DND-41 (cell line): ENCODE data around the gene UPF3A.
A peak's percentile ranks its signal among the peaks of the same experiment; 100 is the strongest.

ENCODE experiments used
- ATAC-seq: fragments of 200-7000 bp; cut with Tn5 transposase; 3 replicates; pipeline ENCODE4 v1.9.1; 2021; ENCODE audit warnings: low read depth; ENCODE audit not compliant: insufficient read depth
- DNase-seq: peaks from one replicate; pipeline ENCODE4 v3.0.0-alpha.2; 2020
- H2AFZ ChIP-seq: 2 replicates; pipeline ENCODE4 v1.6.0; 2012; ENCODE audit warnings: low read depth, low read length
- H3K27ac ChIP-seq: 2 replicates; pipeline ENCODE4 v1.5.1; 2012; ENCODE audit warnings: low read length, inconsistent platforms
- H3K27me3 ChIP-seq: fragments of 200-600 bp; sonication (generic); 2 replicates; pipeline ENCODE4 v1.6.0; 2012; ENCODE audit warnings: low read length, mild to moderate bottlenecking, inconsistent platforms; ENCODE audit not compliant: insufficient read depth, poor library complexity
- H3K36me3 ChIP-seq: 2 replicates; pipeline ENCODE4 v1.5.1; 2012; ENCODE audit warnings: low read length, inconsistent platforms; ENCODE audit not compliant: insufficient read depth
- H3K4me1 ChIP-seq: 2 replicates; pipeline ENCODE4 v1.5.1; 2012; ENCODE audit warnings: mild to moderate bottlenecking, low read length; ENCODE audit not compliant: insufficient read depth
- H3K4me2 ChIP-seq: 2 replicates; pipeline ENCODE4 v1.6.0; 2012; ENCODE audit warnings: mild to moderate bottlenecking, moderate library complexity, low read length, inconsistent platforms; ENCODE audit not compliant: insufficient read depth
- H3K4me3 ChIP-seq, 2 experiments: fragments of 200-600 bp in 1 of 2; shearing (Covaris generic) in 1 of 2; 2 replicates each; pipeline ENCODE4 v1.5.1; 2012 to 2016; ENCODE audit warnings: inconsistent platforms in 2 of 2, low read length in 2 of 2, mild to moderate bottlenecking in 2 of 2, low read depth in 1 of 2, moderate library complexity in 1 of 2
- H3K79me2 ChIP-seq: 2 replicates; pipeline ENCODE4 v1.6.0; 2012; ENCODE audit warnings: low read length, inconsistent platforms; ENCODE audit not compliant: insufficient read depth
- H3K9ac ChIP-seq: 2 replicates; pipeline ENCODE4 v1.6.0; 2012; ENCODE audit warnings: low read depth, mild to moderate bottlenecking, inconsistent platforms, low read length, moderate library complexity
- H3K9me3 ChIP-seq: 2 replicates; pipeline ENCODE4 v1.5.1; 2012; ENCODE audit warnings: low read length, moderate library complexity, mild to moderate bottlenecking, inconsistent platforms; ENCODE audit not compliant: insufficient read depth, severe bottlenecking
- H4K20me1 ChIP-seq: 2 replicates; pipeline ENCODE4 v1.6.0; 2012; ENCODE audit warnings: low read length; ENCODE audit not compliant: insufficient read depth
- EZH2 ChIP-seq: IDR thresholded peaks from 3 replicates; pipeline ENCODE4 v1.6.1; 2012; ENCODE audit warnings: borderline replicate concordance, low read depth, mild to moderate bottlenecking, moderate library complexity, low read length, inconsistent platforms; ENCODE audit not compliant: severe bottlenecking
- TF ChIP-seq, protein P1 (sequence below): IDR thresholded peaks from 2 replicates; pipeline ENCODE4 v1.5.1; 2012; ENCODE audit warnings: borderline replicate concordance, low read length, moderate library complexity, mild to moderate bottlenecking; ENCODE audit not compliant: poor library complexity, severe bottlenecking; ENCODE audit errors: extremely low read depth

UPF3A gene

DNA sequence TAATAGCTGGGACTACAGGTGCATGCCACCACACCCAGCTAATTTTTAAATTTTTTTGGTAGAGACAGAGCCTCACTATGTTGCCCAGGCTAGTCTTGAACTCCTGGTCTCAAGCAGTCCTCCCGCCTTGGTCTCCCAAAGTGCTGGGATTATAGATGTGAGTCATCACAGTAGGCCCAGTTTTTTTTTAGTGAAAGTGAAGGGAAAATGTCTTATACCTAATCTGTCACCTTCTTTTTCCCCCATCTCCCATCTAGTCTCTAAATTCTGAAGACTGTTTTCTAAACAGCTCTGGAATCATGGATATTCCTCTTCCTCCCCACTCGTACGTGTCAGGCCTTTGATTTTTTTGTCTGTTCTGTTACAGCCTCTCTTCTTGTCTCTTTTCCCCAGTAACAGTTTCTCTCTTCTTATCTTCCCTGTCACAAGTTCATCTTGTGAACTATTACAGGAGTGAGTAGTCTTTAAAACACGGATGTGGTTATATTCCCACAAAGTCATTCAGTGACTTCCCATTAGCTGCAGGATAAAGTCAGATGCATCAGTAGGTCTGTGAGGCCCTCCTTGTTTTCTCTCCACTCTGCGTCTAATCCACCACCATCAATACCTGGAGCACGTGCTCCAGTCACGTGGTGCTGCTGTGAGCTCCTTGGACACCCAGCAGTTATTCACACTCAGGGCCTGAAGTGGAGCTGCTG lies 43.8 kb upstream of the UPF3A start:
- no peak for TF ChIP-seq EZH2
- H4K20me1 ChIP-seq, result peaks cover 8% of the 10 kb centered on the region; the same call in 1 of the 2 replicates
- 0 out of 2 replicates have a peak overlapping the region, but pooled peaks have one; percentile 1 for H3K27ac ChIP-seq
- H3K4me2 ChIP-seq, result 0 out of 2 replicates have a peak overlapping the region, but pooled peaks have one; percentile 27
- H2AFZ ChIP-seq, result no peak overlapping the region
- peaks cover 64% of the 10 kb centered on the region for H3K36me3 ChIP-seq
- peaks cover 35% of the 10 kb centered on the region for H3K79me2 ChIP-seq
- H3K27me3 ChIP-seq, result no peaks in the 10 kb centered on the region
- no peak overlapping the region for H3K4me3 ChIP-seq
- H3K9me3 ChIP-seq, result no peaks in the 10 kb centered on the region
- no peak overlapping the region for H3K9ac ChIP-seq
- H3K4me1 ChIP-seq, result peaks cover 24% of the 10 kb centered on the region
- no peak for DNase-seq
- ATAC-seq, result no peak

DNA sequence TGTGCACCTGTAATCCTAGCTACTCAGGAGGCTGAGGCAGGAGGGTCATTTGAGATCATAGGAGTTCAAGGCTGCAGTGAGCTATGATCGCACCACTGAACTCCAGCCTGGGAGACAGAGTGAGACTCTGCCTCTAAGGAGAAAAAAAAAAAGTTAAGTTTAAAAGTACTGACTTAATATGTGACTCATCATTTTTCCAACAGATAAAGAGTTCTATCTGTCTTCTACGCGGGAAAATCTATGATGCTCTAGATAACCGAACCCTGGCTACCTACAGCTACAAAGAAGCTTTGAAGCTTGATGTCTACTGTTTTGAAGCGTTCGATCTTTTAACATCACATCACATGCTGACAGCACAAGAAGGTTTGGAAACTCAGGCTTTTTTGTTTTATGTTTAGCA lies 39.5 kb upstream of the UPF3A start:
- no peak overlapping the region for H3K9ac ChIP-seq
- no peak overlapping the region for H3K27ac ChIP-seq

DNA sequence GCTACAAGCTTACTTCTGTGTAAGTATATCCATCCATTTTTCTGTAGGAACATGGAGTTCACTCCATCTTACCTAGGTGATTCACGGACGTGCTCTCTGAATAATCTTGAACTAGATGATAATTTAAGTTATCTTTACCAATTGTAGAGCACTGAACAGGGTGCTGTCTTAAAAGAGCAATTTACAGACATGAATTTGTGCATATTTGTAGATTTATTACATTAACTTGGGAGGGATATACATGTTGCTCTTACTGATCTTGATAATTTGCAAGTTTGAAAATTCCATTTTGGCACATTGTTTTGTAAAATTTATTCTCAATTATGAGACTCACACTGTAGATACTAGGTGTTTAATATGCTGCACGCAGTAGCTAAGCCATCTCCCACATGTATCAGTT lies 37.4 kb upstream of the UPF3A start:
- Histone ChIP-seq H3K27me3 (no peaks in the 10 kb centered on the region), H3K36me3 (peaks cover 97% of the 10 kb centered on the region), H3K79me2 (0 out of 2 replicates have a peak, but pooled peaks cover 4% of the 10 kb centered on the region), H3K27ac (no peak overlapping the region), H3K9ac (no peak overlapping the region), H2AFZ (no peak overlapping the region), H4K20me1 (0 out of 2 replicates have a peak, but pooled peaks cover 3% of the 10 kb centered on the region), H3K4me1 (no peaks in the 10 kb centered on the region), H3K9me3 (no peaks in the 10 kb centered on the region), H3K4me3 (no peak overlapping the region), H3K4me2 (no peak overlapping the region)
- DNase-seq (no peak), ATAC-seq (no peak)
- TF ChIP-seq, protein P1, sequence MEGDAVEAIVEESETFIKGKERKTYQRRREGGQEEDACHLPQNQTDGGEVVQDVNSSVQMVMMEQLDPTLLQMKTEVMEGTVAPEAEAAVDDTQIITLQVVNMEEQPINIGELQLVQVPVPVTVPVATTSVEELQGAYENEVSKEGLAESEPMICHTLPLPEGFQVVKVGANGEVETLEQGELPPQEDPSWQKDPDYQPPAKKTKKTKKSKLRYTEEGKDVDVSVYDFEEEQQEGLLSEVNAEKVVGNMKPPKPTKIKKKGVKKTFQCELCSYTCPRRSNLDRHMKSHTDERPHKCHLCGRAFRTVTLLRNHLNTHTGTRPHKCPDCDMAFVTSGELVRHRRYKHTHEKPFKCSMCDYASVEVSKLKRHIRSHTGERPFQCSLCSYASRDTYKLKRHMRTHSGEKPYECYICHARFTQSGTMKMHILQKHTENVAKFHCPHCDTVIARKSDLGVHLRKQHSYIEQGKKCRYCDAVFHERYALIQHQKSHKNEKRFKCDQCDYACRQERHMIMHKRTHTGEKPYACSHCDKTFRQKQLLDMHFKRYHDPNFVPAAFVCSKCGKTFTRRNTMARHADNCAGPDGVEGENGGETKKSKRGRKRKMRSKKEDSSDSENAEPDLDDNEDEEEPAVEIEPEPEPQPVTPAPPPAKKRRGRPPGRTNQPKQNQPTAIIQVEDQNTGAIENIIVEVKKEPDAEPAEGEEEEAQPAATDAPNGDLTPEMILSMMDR, result no peak
- TF ChIP-seq EZH2, result no peak

More for the DNA sequence above, 39.5 kb upstream of the UPF3A start:
- no peaks in the 10 kb centered on the region for H3K27me3 ChIP-seq
- DNase-seq (no peak), ATAC-seq (no peak)
- H3K79me2 ChIP-seq, result peaks cover 14% of the 10 kb centered on the region
- no peak overlapping the region for H3K4me2 ChIP-seq
- no peak for TF ChIP-seq EZH2
- TF ChIP-seq, protein P1, result no peak
- H3K36me3 ChIP-seq, result peaks cover 99% of the 10 kb centered on the region
- H3K4me3 ChIP-seq, result no peak overlapping the region
- H3K4me1 ChIP-seq, result peaks cover under 1% of the 10 kb centered on the region; the same call in 1 of the 2 replicates
- no peak overlapping the region for H2AFZ ChIP-seq
- H4K20me1 ChIP-seq, result peaks cover 6% of the 10 kb centered on the region; the same call in 1 of the 2 replicates
- no peaks in the 10 kb centered on the region for H3K9me3 ChIP-seq

DNA sequence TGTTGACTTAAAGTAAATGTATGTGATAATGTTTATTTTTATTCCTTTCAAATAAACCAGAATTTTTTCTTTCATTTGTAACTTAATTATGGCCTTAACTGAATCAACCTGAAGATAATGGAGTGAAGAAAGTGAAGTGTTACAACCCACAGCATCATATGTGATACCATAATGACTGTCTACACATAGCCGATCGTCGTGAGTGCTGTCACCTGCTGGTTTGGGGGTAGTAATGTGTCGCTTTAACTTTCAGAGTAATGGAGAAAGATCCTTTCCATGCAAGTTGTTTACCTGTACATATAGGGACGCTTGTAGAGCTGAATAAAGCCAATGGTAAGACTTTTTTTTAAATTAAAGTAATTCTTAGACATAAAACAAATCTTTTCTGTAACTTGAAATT lies 36.8 kb upstream of the UPF3A start:
- Histone ChIP-seq H4K20me1 (0 out of 2 replicates have a peak, but pooled peaks cover 6% of the 10 kb centered on the region), H3K4me3 (no peak overlapping the region), H3K9ac (no peak overlapping the region), H3K27me3 (no peaks in the 10 kb centered on the region), H3K79me2 (0 out of 2 replicates have a peak, but pooled peaks cover 4% of the 10 kb centered on the region), H3K27ac (no peak overlapping the region), H3K4me2 (no peak overlapping the region), H3K36me3 (peaks cover 97% of the 10 kb centered on the region), H3K4me1 (no peaks in the 10 kb centered on the region), H2AFZ (no peak overlapping the region), H3K9me3 (no peaks in the 10 kb centered on the region)
- DNase-seq (no peak), ATAC-seq (no peak)
- no peak for TF ChIP-seq EZH2
- TF ChIP-seq, protein P1, result no peak
